ENCODE measurements around the gene SLC1A3. TPM values are rescaled to one million over a fixed set of nuclear protein-coding genes. Genes with fewer than 3 reads are reported as not detected.

The SLC1A3 gene
- 0.15 and 33.9 TPM in 2 replicates for total RNA-seq (ENCODE audit: low replicate concordance)

GRCh38 chr5:36606428-36607113, at the start of gene SLC1A3:
Gene SLC1A3, plus strand, starts transcription at chr5:36606606. Its CDS starts 1,818 bp downstream, at chr5:36608424.

All from smooth muscle cell of the coronary artery (primary cell).